Mesenchymal stem cell (in vitro differentiated cells and primary cell): ENCODE data around the gene SPRR5.

Experiments used
- DNase-seq: peaks from one replicate; pipeline ENCODE4 v3.0.0-alpha.2; 2013
- H2AFZ ChIP-seq: one replicate; pipeline ENCODE4 v1.6.1; 2013; ENCODE audit warnings: low read depth, mild to moderate bottlenecking, control low read depth, inconsistent platforms, low read length, moderate library complexity
- H2AK5ac ChIP-seq: 2 replicates; pipeline ENCODE4 v1.6.1; 2013; ENCODE audit warnings: low read length, moderate library complexity, mild to moderate bottlenecking, inconsistent platforms; ENCODE audit not compliant: severe bottlenecking
- H2BK120ac ChIP-seq: one replicate; pipeline ENCODE4 v1.6.1; 2013; ENCODE audit warnings: low read depth, mild to moderate bottlenecking, inconsistent platforms, low read length, moderate library complexity
- H2BK12ac ChIP-seq, 2 experiments: one replicate each; pipeline ENCODE4 v1.6.1; 2013; ENCODE audit warnings: inconsistent platforms in 2 of 2, low read length in 2 of 2, mild to moderate bottlenecking in 2 of 2, moderate library complexity in 2 of 2, control low read depth in 1 of 2
- H2BK15ac ChIP-seq: one replicate; pipeline ENCODE4 v1.6.1; 2013; ENCODE audit warnings: mild to moderate bottlenecking, low read depth, inconsistent platforms; ENCODE audit not compliant: poor library complexity, severe bottlenecking
- H2BK5ac ChIP-seq: 2 replicates; pipeline ENCODE4 v1.6.1; 2013; ENCODE audit warnings: low read depth, mild to moderate bottlenecking, low read length, control low read depth, inconsistent platforms; ENCODE audit not compliant: poor library complexity, severe bottlenecking
- H3K14ac ChIP-seq, 2 experiments: one replicate each; pipeline ENCODE4 v1.6.1; 2013; ENCODE audit warnings: inconsistent platforms in 2 of 2, low read length in 2 of 2, control low read depth in 1 of 2, mild to moderate bottlenecking in 1 of 2, moderate library complexity in 1 of 2
- H3K18ac ChIP-seq, 2 experiments: one replicate each; pipeline ENCODE4 v1.6.1; 2013; ENCODE audit warnings: inconsistent platforms in 2 of 2, low read length in 2 of 2, control low read depth in 1 of 2, low read depth in 1 of 2, mild to moderate bottlenecking in 1 of 2
- H3K23ac ChIP-seq, 2 experiments: one replicate each; pipeline ENCODE4 v1.6.1; 2013; ENCODE audit warnings: inconsistent platforms in 2 of 2, low read length in 2 of 2, mild to moderate bottlenecking in 2 of 2, moderate library complexity in 2 of 2, control low read depth in 1 of 2
- H3K27ac ChIP-seq: 2 replicates; pipeline ENCODE4 v1.5.1; 2013; ENCODE audit warnings: mild to moderate bottlenecking, moderate library complexity, low read length, control low read depth, inconsistent platforms; ENCODE audit not compliant: poor library complexity, severe bottlenecking
- H3K27me3 ChIP-seq, 2 experiments: 2 replicates each; pipeline versions ENCODE4 v1.6.1 to v1.7.0; 2013; ENCODE audit warnings: low read length in 2 of 2, mild to moderate bottlenecking in 2 of 2, moderate library complexity in 2 of 2, control low read depth in 1 of 2, inconsistent platforms in 1 of 2; ENCODE audit not compliant: control insufficient read depth in 1 of 2, insufficient read depth in 1 of 2
- H3K36me3 ChIP-seq, 2 experiments: 2 replicates each; pipeline versions ENCODE4 v1.6.1 to v1.7.0; 2013; ENCODE audit warnings: low read length in 2 of 2, control low read depth in 1 of 2, inconsistent platforms in 1 of 2, low read depth in 1 of 2, mild to moderate bottlenecking in 1 of 2; ENCODE audit not compliant: insufficient read depth in 2 of 2, control insufficient read depth in 1 of 2
- H3K4ac ChIP-seq, 2 experiments: one replicate each; pipeline ENCODE4 v1.6.1; 2013; ENCODE audit warnings: inconsistent platforms in 2 of 2, low read length in 2 of 2, mild to moderate bottlenecking in 2 of 2, moderate library complexity in 2 of 2, control low read depth in 1 of 2, low read depth in 1 of 2
- H3K4me1 ChIP-seq: 2 replicates; pipeline ENCODE4 v1.6.1; 2013; ENCODE audit warnings: low read depth, low read length, control low read depth; ENCODE audit not compliant: control insufficient read depth, insufficient read depth
- H3K4me2 ChIP-seq: 2 replicates; pipeline ENCODE4 v1.6.1; 2013; ENCODE audit warnings: low read length, mild to moderate bottlenecking, inconsistent platforms; ENCODE audit not compliant: poor library complexity, severe bottlenecking
- H3K4me3 ChIP-seq, 2 experiments: 2 replicates each; pipeline versions ENCODE4 v1.5.1 to v1.7.0; 2013; ENCODE audit warnings: low read length in 2 of 2, mild to moderate bottlenecking in 2 of 2, control low read depth in 1 of 2, low read depth in 1 of 2; ENCODE audit not compliant: insufficient read depth in 1 of 2
- H3K79me1 ChIP-seq: replicated peaks from 2 replicates; pipeline ENCODE4 v1.6.1; 2013; ENCODE audit warnings: mild to moderate bottlenecking, control low read depth, low read length, inconsistent platforms; ENCODE audit not compliant: poor library complexity, severe bottlenecking
- H3K9ac ChIP-seq: 2 replicates; pipeline ENCODE4 v1.7.0; 2013; ENCODE audit warnings: mild to moderate bottlenecking, low read length, moderate library complexity
- H3K9me3 ChIP-seq: 2 replicates; pipeline ENCODE4 v1.7.0; 2013; ENCODE audit warnings: mild to moderate bottlenecking, low read length; ENCODE audit not compliant: control insufficient read depth
- H4K8ac ChIP-seq: one replicate; pipeline ENCODE4 v1.6.1; 2013; ENCODE audit warnings: inconsistent platforms, mild to moderate bottlenecking, low read length, moderate library complexity
- H4K91ac ChIP-seq: one replicate; pipeline ENCODE4 v1.6.1; 2013; ENCODE audit warnings: mild to moderate bottlenecking, low read length, inconsistent platforms
- WGBS: methylation state at CpG from one replicate; pipeline ENCODE4 v1.1.7; 2013; ENCODE audit warnings: mixed read lengths; 5-methylcytosine and 5-hydroxymethylcytosine counted together

Gene SPRR5

DNA sequence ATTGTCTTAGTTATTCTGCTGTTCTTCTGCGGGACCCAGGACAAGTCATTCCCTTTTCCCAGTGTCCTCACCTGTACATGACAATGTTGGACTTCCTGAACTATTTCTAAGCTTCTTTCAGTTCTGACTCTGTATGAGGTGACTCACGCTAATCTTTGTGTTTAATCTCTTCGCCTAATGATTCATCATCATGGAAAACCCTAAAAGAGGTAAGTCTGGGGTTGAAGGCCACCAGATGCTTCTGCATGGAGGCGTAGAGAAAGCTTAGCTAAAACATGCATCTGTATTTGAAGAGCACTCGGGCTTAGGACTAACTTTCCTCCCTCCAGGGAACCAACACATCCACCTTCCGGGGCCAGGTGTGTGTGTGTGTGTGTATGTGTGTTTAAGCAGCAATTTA is 7.4 kb downstream of the SPRR5 start:
- Histone ChIP-seq H2BK12ac (no peak overlapping the region), H3K36me3 (no peaks in the 10 kb centered on the region), H2BK15ac (no peak overlapping the region), H3K4ac (no peak overlapping the region), H3K79me1 (no peaks in the 10 kb centered on the region), H3K27me3 (peaks cover 0 to 11% of the 10 kb centered on the region in 2 experiments), H3K23ac (no peak overlapping the region), H3K4me1 (no peaks in the 10 kb centered on the region), H3K27ac (no peak overlapping the region), H3K4me2 (no peak overlapping the region), H2AFZ (no peak overlapping the region), H2AK5ac (no peak overlapping the region), H3K14ac (no peak overlapping the region), H2BK5ac (no peak overlapping the region), H4K91ac (no peak overlapping the region), H3K9ac (no peak overlapping the region), H4K8ac (no peak overlapping the region), H3K18ac (no peak overlapping the region), H3K9me3 (no peaks in the 10 kb centered on the region), H3K4me3 (no peak overlapping the region), H2BK120ac (no peak overlapping the region)
- DNase-seq: no peak
- WGBS: 68% methylated on average over 4 of the region's 6 CpGs

DNA sequence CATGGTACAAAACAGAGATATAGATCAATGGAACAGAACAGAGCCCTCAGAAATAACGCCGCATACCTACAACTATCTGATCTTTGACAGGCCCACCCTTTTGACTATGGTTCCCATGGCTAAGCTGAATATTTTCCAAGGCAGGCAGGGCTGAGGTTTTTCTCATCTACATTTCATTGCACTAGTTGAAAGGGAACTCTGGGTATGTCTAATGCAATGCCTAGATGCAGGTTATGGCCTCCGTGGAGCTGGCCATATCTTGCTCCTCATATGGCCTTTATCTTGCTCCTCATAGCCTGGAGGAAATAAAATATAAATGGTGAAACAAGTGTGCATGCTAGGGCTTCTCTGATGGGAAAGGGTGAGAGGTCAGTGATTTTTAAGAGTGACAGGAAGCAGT is 10.6 kb downstream of the SPRR5 start:
- Histone ChIP-seq H3K23ac (no peak overlapping the region), H3K27me3 (no peaks in the 10 kb centered on the region), H3K4me1 (no peaks in the 10 kb centered on the region), H2AFZ (no peak overlapping the region), H3K9ac (no peak overlapping the region), H3K4ac (no peak overlapping the region), H3K9me3 (no peaks in the 10 kb centered on the region), H3K36me3 (no peaks in the 10 kb centered on the region), H3K4me3 (no peak overlapping the region), H3K27ac (no peak overlapping the region), H4K8ac (no peak overlapping the region), H2BK120ac (no peak overlapping the region), H4K91ac (no peak overlapping the region), H2BK12ac (no peak overlapping the region), H2BK5ac (no peak overlapping the region), H3K18ac (no peak overlapping the region), H2AK5ac (no peak overlapping the region), H2BK15ac (no peak overlapping the region), H3K4me2 (no peak overlapping the region), H3K14ac (no peak overlapping the region), H3K79me1 (no peaks in the 10 kb centered on the region)
- whole genome bisulfite sequencing: 79% methylated on average over 2 of the region's 3 CpGs
- no peak for DNase-seq

DNA sequence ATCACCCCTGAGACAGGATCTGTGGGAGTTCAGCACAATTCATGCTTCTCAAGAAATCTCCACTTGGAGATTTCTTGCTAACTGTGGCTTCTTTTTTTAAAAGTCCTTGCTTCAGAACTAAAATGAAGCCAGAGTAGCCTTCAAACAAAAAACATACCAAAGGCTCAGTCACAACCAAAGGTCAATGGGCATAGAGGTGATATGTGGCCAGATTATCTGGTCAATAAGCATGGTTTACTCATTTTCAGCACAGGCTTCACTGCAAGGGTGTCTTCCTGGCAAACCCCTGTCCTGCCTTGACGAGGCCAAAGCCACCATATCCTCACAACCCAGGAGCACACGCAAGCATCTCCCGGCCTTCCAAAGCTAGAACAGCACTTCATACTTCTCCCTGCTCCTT is 12.3 kb downstream of the SPRR5 start:
- no peaks in the 10 kb centered on the region for H3K27me3 ChIP-seq
- H3K79me1 ChIP-seq: no peaks in the 10 kb centered on the region
- H2BK120ac ChIP-seq: no peak overlapping the region
- H3K18ac ChIP-seq: no peak overlapping the region
- no peak overlapping the region for H3K4me2 ChIP-seq
- no peak overlapping the region for H2BK15ac ChIP-seq
- no peak overlapping the region for H3K14ac ChIP-seq
- no peak overlapping the region for H4K91ac ChIP-seq
- no peak overlapping the region for H2AFZ ChIP-seq
- no peak overlapping the region for H3K27ac ChIP-seq
- no peaks in the 10 kb centered on the region for H3K4me1 ChIP-seq
- WGBS: no CpG with 5 or more reads among the region's 3 CpGs
- no peak overlapping the region for H2BK12ac ChIP-seq
- H3K9ac ChIP-seq: no peak overlapping the region
- H3K36me3 ChIP-seq: no peaks in the 10 kb centered on the region
- no peak overlapping the region for H3K4me3 ChIP-seq
- H2AK5ac ChIP-seq: no peak overlapping the region
- no peak overlapping the region for H2BK5ac ChIP-seq
- DNase-seq: no peak
- no peak overlapping the region for H4K8ac ChIP-seq
- H3K9me3 ChIP-seq: no peaks in the 10 kb centered on the region
- no peak overlapping the region for H3K4ac ChIP-seq
- H3K23ac ChIP-seq: no peak overlapping the region

DNA sequence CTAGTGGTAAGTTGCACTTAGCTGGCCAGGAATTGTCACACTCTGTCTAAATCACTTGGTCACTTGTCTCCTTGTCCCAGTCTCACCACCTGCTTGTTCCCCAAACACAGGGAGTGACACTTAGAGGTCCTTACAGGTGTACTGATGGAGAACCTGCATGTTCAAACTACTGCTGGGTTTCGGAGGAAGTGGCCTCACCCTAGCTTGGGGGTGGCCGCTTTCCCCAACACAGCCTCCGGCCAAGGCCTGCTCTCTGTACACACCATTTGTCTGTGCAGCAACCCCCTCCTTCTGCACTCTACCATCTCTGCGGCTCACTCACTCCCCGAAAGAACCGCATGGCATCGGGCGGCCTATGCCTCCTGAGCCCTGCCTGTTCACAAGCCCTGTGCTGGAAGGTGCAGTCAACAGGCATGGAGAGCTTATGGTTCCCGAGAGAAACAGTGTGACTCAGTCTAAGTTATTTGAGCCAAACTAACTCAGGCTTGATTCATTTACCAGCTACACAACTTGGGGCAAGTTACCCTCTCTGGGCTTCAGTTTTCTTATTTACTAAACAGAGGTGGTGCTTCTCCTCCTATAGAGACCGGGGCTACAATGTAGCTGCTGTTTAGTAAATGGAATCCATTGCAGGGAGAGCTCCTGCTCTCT is 12.9 kb downstream of the SPRR5 start:
- Histone ChIP-seq H3K4me1 (no peaks in the 10 kb centered on the region), H4K91ac (no peak overlapping the region), H2BK15ac (no peak overlapping the region), H3K4ac (no peak overlapping the region), H3K36me3 (no peaks in the 10 kb centered on the region), H2BK12ac (no peak overlapping the region), H3K4me3 (no peak overlapping the region), H3K27me3 (no peaks in the 10 kb centered on the region), H3K4me2 (no peak overlapping the region), H4K8ac (no peak overlapping the region), H2BK5ac (no peak overlapping the region), H3K9me3 (no peaks in the 10 kb centered on the region), H3K27ac (no peak overlapping the region), H3K79me1 (no peaks in the 10 kb centered on the region), H2AFZ (no peak overlapping the region), H3K23ac (no peak overlapping the region), H2AK5ac (no peak overlapping the region), H3K14ac (no peak overlapping the region), H3K18ac (no peak overlapping the region), H2BK120ac (no peak overlapping the region), H3K9ac (no peak overlapping the region)
- DNase-seq: no peak
- 85% methylated on average over 10 of the region's 10 CpGs for WGBS
